Left lung (tissue), 10 donors: ENCODE measurements around the gene SLC6A12. TPM values are rescaled to one million over a fixed set of nuclear protein-coding genes. Genes with fewer than 3 reads are reported as not detected.

Source experiments
- ATAC-seq: fragments of 200-7000 bp; cut with Tn5 transposase; one replicate; pipeline ENCODE4 v1.9.1; 2020; ENCODE audit warnings: moderate library complexity
- DNase-seq, 4 donors: peaks; one replicate each; pipeline ENCODE4 v3.0.0-alpha.2; 2013 to 2020
- H3K27ac ChIP-seq, 2 donors: fragments of 200-600 bp; sonication (generic) in 1 of 2; one replicate each; pipeline versions ENCODE4 v1.5.0 to v1.8.0; 2020 to 2021
- H3K27me3 ChIP-seq, 2 donors: fragments of 200-600 bp; sonication (generic) in 1 of 2; one replicate each; pipeline versions ENCODE4 v1.5.0 to v1.8.0; 2020 to 2021
- H3K36me3 ChIP-seq, 2 donors: fragments of 200-600 bp; sonication (generic) in 1 of 2; one replicate each; pipeline versions ENCODE4 v1.5.0 to v1.8.0; 2020 to 2021
- H3K4me1 ChIP-seq, 2 donors: fragments of 200-600 bp; one replicate each; pipeline ENCODE4 v1.8.0; 2021
- H3K4me3 ChIP-seq, 2 donors: fragments of 200-600 bp; sonication (generic) in 1 of 2; one replicate each; pipeline versions ENCODE4 v1.5.0 to v1.8.0; 2020 to 2021; ENCODE audit warnings: mild to moderate bottlenecking in 1 of 2
- H3K9me3 ChIP-seq, 2 donors: fragments of 200-600 bp; sonication (generic) in 1 of 2; one replicate each; pipeline versions ENCODE4 v1.5.0 to v1.8.0; 2020 to 2021
- intact Hi-C, 2 donors: fragments of 100-400 bp; cut with DNase I; formaldehyde crosslinking; loops; one replicate each; pipeline versions ENCODE4 v1.11.2 to v1.14.2; 2022
- polyA plus RNA-seq, 6 donors: library from polyadenylated mRNA; unstranded; fragments of 120-200 nt; gene quantifications; one replicate each; pipeline ENCODE4 v1.2.1, GENCODE V29; 2013; ENCODE audit not compliant: insufficient read length in 6 of 6
- total RNA-seq, 2 donors: library from RNA; stranded (reverse); fragmentation: NEBNext Ultra II Directional; extraction: Animal tissue kit (Norgen Biotek cat#: 25700); gene quantifications; one replicate each; pipeline ENCODE4 v1.2.1, GENCODE V29; 2021
- TF ChIP-seq, protein P1 (sequence below), 2 donors: fragments of 200-600 bp; sonication (generic) in 1 of 2; IDR thresholded peaks; one replicate each; pipeline versions ENCODE4 v1.5.0 to v1.8.0; 2021; ENCODE audit warnings: antibody characterized with exemption in 2 of 2
- donor health status: DM: no; HTN: yes; CAD: no.
- donor health status: DM: no; HTN: no; CAD: no.

The SLC6A12 gene
- total and polyA plus RNA-seq, 8 donors: 0.52 to 4.7 (median 0.92) TPM

DNA sequence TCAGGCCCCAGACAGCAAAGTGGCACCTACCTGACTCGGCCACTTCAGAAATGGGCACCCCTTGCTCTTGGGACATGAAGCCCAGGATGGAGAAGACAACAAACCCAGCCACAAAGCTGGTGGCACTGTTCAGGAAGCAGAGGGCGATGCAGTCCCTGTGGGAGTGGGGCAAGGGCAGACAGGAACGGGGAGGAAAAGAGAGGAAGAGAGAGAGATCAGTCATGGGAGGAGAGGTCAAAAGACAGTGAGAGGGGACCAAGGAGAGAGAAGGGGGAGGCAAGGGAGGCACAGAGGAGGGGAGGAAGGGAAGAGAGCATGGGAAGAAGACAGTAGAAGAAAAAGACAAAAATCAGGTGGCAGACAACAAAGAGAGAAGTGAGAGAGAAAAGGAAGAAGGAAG, 16.6 kb downstream of the SLC6A12 start:
- Histone ChIP-seq H3K36me3 (no peaks in the 10 kb centered on the region), H3K9me3 (no peaks in the 10 kb centered on the region), H3K4me1 (no peaks in the 10 kb centered on the region), H3K27ac (no peak overlapping the region), H3K27me3 (peaks cover 0 to 56% of the 10 kb centered on the region in 2 donors), H3K4me3 (no peak overlapping the region)
- intact Hi-C loops: no loop called here
- ATAC-seq (no peak), DNase-seq (peak in 1 of 4 donors; percentile 8)
- TF ChIP-seq, protein P1, sequence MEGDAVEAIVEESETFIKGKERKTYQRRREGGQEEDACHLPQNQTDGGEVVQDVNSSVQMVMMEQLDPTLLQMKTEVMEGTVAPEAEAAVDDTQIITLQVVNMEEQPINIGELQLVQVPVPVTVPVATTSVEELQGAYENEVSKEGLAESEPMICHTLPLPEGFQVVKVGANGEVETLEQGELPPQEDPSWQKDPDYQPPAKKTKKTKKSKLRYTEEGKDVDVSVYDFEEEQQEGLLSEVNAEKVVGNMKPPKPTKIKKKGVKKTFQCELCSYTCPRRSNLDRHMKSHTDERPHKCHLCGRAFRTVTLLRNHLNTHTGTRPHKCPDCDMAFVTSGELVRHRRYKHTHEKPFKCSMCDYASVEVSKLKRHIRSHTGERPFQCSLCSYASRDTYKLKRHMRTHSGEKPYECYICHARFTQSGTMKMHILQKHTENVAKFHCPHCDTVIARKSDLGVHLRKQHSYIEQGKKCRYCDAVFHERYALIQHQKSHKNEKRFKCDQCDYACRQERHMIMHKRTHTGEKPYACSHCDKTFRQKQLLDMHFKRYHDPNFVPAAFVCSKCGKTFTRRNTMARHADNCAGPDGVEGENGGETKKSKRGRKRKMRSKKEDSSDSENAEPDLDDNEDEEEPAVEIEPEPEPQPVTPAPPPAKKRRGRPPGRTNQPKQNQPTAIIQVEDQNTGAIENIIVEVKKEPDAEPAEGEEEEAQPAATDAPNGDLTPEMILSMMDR (IDR thresholded peaks at IDR 0.05): no peak

DNA sequence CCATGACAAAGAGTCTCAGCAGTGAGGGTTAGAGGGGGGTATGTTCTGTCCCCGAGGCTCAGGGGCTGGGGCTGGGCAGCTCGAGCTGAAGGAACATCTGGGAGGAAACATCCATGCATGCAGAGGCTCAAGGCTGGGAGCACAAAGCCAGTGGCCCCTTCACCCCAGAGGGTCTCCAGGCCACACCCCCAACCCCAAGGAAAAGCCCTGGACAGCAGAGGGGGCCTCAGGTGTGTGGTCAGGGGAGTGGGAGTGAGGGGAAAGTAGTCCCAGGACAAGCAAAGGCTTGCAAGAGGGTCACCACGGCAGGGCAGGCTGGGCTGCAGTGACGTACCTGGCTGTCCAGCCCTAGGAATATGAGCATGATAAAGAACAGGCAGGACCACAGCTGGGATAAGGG, 17.5 kb downstream of the SLC6A12 start:
- Histone ChIP-seq H3K27ac (no peak overlapping the region), H3K4me3 (no peak overlapping the region), H3K36me3 (no peaks in the 10 kb centered on the region), H3K27me3 (peaks cover 0 to 47% of the 10 kb centered on the region in 2 donors), H3K9me3 (no peaks in the 10 kb centered on the region), H3K4me1 (no peaks in the 10 kb centered on the region)
- intact Hi-C loops: no loop called here
- DNase-seq (peak in 1 of 4 donors; percentile 51), ATAC-seq (no peak)
- TF ChIP-seq, protein P1 (IDR thresholded peaks at IDR 0.05): no peak

DNA sequence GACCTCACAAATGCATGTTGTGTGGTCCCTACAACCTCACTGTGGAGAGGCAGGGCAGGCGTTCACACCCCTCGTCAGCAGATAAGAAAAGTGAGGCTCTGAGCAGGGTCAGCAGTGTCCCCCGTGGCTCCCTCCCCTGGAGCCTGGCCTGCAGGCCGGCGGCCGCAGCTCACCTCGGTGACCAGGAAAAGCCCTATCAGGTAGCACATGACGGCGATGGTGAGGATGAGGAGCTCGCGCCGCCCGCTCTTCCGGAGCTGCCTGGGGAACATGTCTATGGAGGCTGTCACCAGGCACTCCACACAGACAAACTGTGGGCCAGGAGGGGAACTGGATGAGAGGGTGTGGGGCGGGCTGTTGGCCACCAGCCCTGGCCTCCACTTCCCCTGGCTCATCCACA, 18.0 kb downstream of the SLC6A12 start:
- TF ChIP-seq, protein P1 (IDR thresholded peaks at IDR 0.05): no peak
- no peak for ATAC-seq
- intact Hi-C loops: no loop called here

DNA sequence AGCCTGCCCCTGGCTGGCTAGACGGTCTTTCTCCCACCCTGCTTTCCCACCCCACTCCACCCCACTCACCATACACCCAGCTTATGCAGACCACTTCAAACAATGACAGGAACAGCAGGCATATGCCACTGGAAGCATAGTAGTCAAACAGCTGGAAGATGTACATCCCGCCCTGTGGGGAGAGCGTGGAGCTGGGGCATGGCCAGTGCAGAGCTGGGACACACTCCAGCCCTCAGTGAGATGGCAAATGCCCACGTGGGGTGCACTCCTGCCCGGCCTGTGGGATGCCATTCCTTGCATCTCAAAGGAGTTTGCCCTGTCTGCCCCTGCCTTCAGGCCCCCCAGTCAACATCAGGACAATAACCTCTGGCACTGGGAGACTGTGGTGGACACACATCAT, 18.8 kb downstream of the SLC6A12 start:
- TF ChIP-seq, protein P1 (IDR thresholded peaks at IDR 0.05): no peak
- H3K27ac ChIP-seq: no peak overlapping the region
- DNase-seq (peak in 1 of 4 donors; percentile 38), ATAC-seq (no peak)
- H3K36me3 ChIP-seq: no peaks in the 10 kb centered on the region
- intact Hi-C loops: no loop called here
- H3K27me3 ChIP-seq: peaks cover 0 to 48% of the 10 kb centered on the region in 2 donors
- H3K9me3 ChIP-seq: no peaks in the 10 kb centered on the region
- no peak overlapping the region for H3K4me3 ChIP-seq
- H3K4me1 ChIP-seq: no peaks in the 10 kb centered on the region

More for the DNA sequence above, 18.0 kb downstream of the SLC6A12 start:
- Histone ChIP-seq H3K27me3 (peaks cover 0 to 45% of the 10 kb centered on the region in 2 donors), H3K4me1 (no peaks in the 10 kb centered on the region), H3K9me3 (no peaks in the 10 kb centered on the region), H3K4me3 (no peak overlapping the region), H3K36me3 (no peaks in the 10 kb centered on the region), H3K27ac (no peak overlapping the region)
- DNase-seq: peak in 1 of 4 donors; percentile 54

DNA sequence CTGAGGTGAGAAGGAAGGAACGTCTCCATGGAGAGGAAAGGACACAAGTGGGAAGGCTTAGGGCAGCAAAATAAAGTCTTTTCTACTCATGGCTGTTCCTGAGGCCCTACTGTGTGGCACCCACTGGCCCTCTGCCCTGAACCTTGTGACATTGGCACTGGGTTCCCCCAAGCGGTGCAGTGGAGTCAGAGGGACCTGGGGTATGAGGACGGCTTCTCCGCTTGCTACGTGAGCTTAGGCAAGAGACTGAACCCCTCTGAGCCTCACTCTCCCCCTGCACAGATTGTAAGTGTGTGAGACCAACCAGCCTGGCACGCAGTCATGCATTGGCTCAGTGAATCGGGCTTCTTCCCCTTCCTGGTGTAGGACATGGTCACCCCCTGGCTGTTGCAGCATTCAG, 19.7 kb downstream of the SLC6A12 start:
- DNase-seq (peak in 1 of 4 donors; percentile 31), ATAC-seq (no peak)
- TF ChIP-seq, protein P1 (IDR thresholded peaks at IDR 0.05): no peak
- no peak overlapping the region for H3K27ac ChIP-seq
- intact Hi-C loops: no loop called here
- H3K4me1 ChIP-seq: peaks cover 0 to 5% of the 10 kb centered on the region in 2 donors
- no peak overlapping the region for H3K4me3 ChIP-seq
- H3K36me3 ChIP-seq: no peaks in the 10 kb centered on the region
- H3K27me3 ChIP-seq: peaks cover 0 to 57% of the 10 kb centered on the region in 2 donors
- no peaks in the 10 kb centered on the region for H3K9me3 ChIP-seq
